ENCODE results near the gene WDR18. TPM values are rescaled to one million over a fixed set of nuclear protein-coding genes. Genes with fewer than 3 reads are reported as not detected.

Gene WDR18
- total and polyA plus RNA-seq, 2 of the 8 experiments (the other 6 are each of a cell fraction or from before 2014, with no cell fraction given), result 87.7 to 177 TPM

DNA sequence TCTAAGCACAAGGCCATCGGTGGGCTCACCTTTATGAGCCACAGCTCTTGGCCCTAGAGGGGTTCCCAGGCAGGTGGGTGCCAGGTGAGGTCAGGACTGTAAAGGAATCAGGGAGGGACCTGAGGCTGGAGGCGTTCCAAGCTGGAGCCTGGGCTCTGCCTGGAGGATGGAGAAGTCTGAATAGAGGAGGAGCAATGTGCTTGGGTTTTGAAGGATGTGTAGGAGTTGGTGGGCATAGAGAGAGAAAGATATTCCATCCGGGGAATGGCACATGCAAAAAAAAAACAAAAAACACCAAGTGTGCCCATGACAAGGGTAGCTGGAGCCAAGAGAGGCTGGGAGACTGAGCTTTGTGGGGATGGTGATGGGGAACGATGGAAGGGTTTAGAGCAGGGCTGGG, 18.5 kb downstream of the WDR18 start:
- H2BK120ac ChIP-seq (replicated peaks; ENCODE audit: low read depth, low read length), result no peak overlapping the region
- H2BK12ac ChIP-seq (ENCODE audit: low read depth, low read length), result no peak overlapping the region
- DNase-seq (ENCODE audit: low read depth in 1 of 2, low spot score in 2 of 2) (no peak), FAIRE-seq (no peak)
- H3K4me2 ChIP-seq (ENCODE audit: insufficient read depth in 1 of 2, low read depth in 2 of 2, low read length in 2 of 2), result no peak overlapping the region
- no peak overlapping the region for H3K9ac ChIP-seq (replicated peaks in 1 of 4; ENCODE audit: extremely low read depth in 1 of 4, low read depth in 3 of 4, low read length in 3 of 4)
- peaks cover 0 to 4% of the 10 kb centered on the region in 2 experiments for H4K20me1 ChIP-seq (replicated peaks in 1 of 2; ENCODE audit: control insufficient read depth in 1 of 2, insufficient read depth in 2 of 2, low read length in 2 of 2)
- no peak overlapping the region for H3K56ac ChIP-seq (replicated peaks; ENCODE audit: insufficient read length, low read depth, low read length)
- H2AK5ac ChIP-seq (ENCODE audit: low read depth, low read length), result 0 out of 2 replicates have a peak overlapping the region, but pooled peaks have one; percentile 65
- no peak overlapping the region for H4K91ac ChIP-seq (replicated peaks; ENCODE audit: insufficient read length, low read length)
- no peak overlapping the region for H3K18ac ChIP-seq (ENCODE audit: extremely low read depth, low read length)
- ChIA-PET CTCF (ENCODE audit: partially characterized antibody) (interaction anchor here (0.9 kb wide), 1 partner anchor 215 kb away, joined by 3 read pairs; no protein-coding TSS in a partner anchor), POLR2A (ENCODE audit: partially characterized antibody) (no interaction called here)
- H3K23me2 ChIP-seq (ENCODE audit: low read depth, low read length), result peaks cover 2% of the 10 kb centered on the region; the same call in 1 of the 2 replicates
- no peak overlapping the region for H2BK20ac ChIP-seq (ENCODE audit: low read length)
- no peak overlapping the region for H2AFZ ChIP-seq (ENCODE audit: low read length)
- no peak overlapping the region for H3K14ac ChIP-seq (ENCODE audit: insufficient read length)
- H3K4ac ChIP-seq (replicated peaks; ENCODE audit: insufficient read length, low read depth, low read length), result no peak overlapping the region
- no peak overlapping the region for H3K4me3 ChIP-seq (ENCODE audit: extremely low read depth in 1 of 4, insufficient read depth in 2 of 4, low read depth in 3 of 4, low read length in 4 of 4)
- 91% methylated on average over 4 of the region's 4 CpGs; no CpG with 5 or more reads in 1 of the 2 experiments for WGBS, 2 experiments (ENCODE audit: extremely low coverage in 1 of 2, insufficient coverage in 1 of 2, insufficient read length in 1 of 2, insufficient replicate concordance in 2 of 2, low coverage in 1 of 2, low lambda C conversion rate in 2 of 2, missing lambda C conversion rate in 1 of 2)
- H3K79me2 ChIP-seq (ENCODE audit: control insufficient read depth in 1 of 2, insufficient read depth in 2 of 2, low read length in 2 of 2), result no peaks in the 10 kb centered on the region
- H2BK5ac ChIP-seq (ENCODE audit: low read depth, low read length), result no peak overlapping the region
- no peak for TF ChIP-seq SUZ12 (IDR thresholded peaks at IDR 0.05; ENCODE audit: low read length)
- H3K27me3 ChIP-seq (replicated peaks in 1 of 4; ENCODE audit: control insufficient read depth in 3 of 4, extremely low read depth in 1 of 4, insufficient read depth in 3 of 4, low read length in 3 of 4), result peaks cover 6 to 32% (median 19%) of the 10 kb centered on the region in 4 experiments
- H2BK15ac ChIP-seq (ENCODE audit: low read length), result no peak overlapping the region
- H3K9me3 ChIP-seq (ENCODE audit: insufficient read depth in 2 of 2, low read depth in 1 of 2, low read length in 1 of 2), result no peaks in the 10 kb centered on the region
- no peak overlapping the region for H4K8ac ChIP-seq (ENCODE audit: extremely low read depth, insufficient read depth, low read length)
- no peaks in the 10 kb centered on the region for H3K79me1 ChIP-seq (ENCODE audit: low read depth, low read length)
- H3K23ac ChIP-seq (ENCODE audit: insufficient read length), result no peak overlapping the region
- H3K36me3 ChIP-seq (ENCODE audit: control insufficient read depth in 2 of 4, insufficient read depth in 4 of 4, low read length in 3 of 4), result no peaks in the 10 kb centered on the region
- H4K5ac ChIP-seq (ENCODE audit: insufficient read length, low read depth, low read length), result no peak overlapping the region
- H3K4me1 ChIP-seq (replicated peaks in 1 of 4; ENCODE audit: control insufficient read depth in 3 of 4, insufficient read depth in 4 of 4, low read length in 3 of 4), result peaks cover 0 to 4% (median 1%) of the 10 kb centered on the region in 4 experiments; a peak in 3 of 7 replicates
- no peak overlapping the region for H3K27ac ChIP-seq (ENCODE audit: low read depth, low read length)

Data from H1 (cell line).